Thyroid gland (tissue), 4 donors: ENCODE data around the gene C12orf42. TPM values are rescaled to one million over a fixed set of nuclear protein-coding genes. Genes with fewer than 3 reads are reported as not detected.

Source experiments
- DNase-seq, 2 donors: peaks; one replicate each; pipeline ENCODE4 v3.0.0-alpha.2; 2019
- H3K27ac ChIP-seq, 3 donors: fragments of 200-600 bp; sonication (generic); 1 replicate in 2 of 3; 2 replicates in 1 of 3; pipeline ENCODE4 v1.5.1; 2016 to 2019; ENCODE audit warnings: mild to moderate bottlenecking in 1 of 3, moderate library complexity in 1 of 3
- H3K27me3 ChIP-seq: fragments of 200-600 bp; sonication (generic); one replicate; pipeline ENCODE4 v1.5.1; 2019
- H3K36me3 ChIP-seq, 2 donors: fragments of 200-600 bp; sonication (generic); one replicate each; pipeline ENCODE4 v1.5.1; 2016 to 2019
- H3K4me1 ChIP-seq, 2 donors: fragments of 200-600 bp; sonication (generic); one replicate each; pipeline ENCODE4 v1.5.1; 2017 to 2019
- H3K4me3 ChIP-seq, 3 donors: fragments of 200-600 bp; sonication (generic); replicated peaks in 1 of 3; 1 replicate in 2 of 3; 2 replicates in 1 of 3; pipeline ENCODE4 v1.5.1; 2016; ENCODE audit warnings: mild to moderate bottlenecking in 1 of 3
- H3K9me3 ChIP-seq: fragments of 200-600 bp; sonication (generic); one replicate; pipeline ENCODE4 v1.5.1; 2017
- POLR2A ChIP-seq, 2 donors: fragments of 450-650 bp; IDR thresholded peaks; one replicate each; pipeline ENCODE4 v1.6.1; 2017; ENCODE audit warnings: antibody characterized with exemption in 2 of 2, mild to moderate bottlenecking in 2 of 2, moderate library complexity in 1 of 2
- WGBS, 2 donors: methylation state at CpG; one replicate each; pipeline ENCODE4 v1.1.5; 2017; 5-methylcytosine and 5-hydroxymethylcytosine counted together
- intact Hi-C: fragments of 100-400 bp; cut with DNase I; formaldehyde crosslinking; loops from one replicate; pipeline ENCODE4 v1.15.1; 2023
- total RNA-seq, 4 donors: library from RNA; depleted of rRNA; stranded (reverse); fragments of >200 nt; gene quantifications; one replicate each; pipeline ENCODE4 v1.2.3, GENCODE V29; 2016
- TF ChIP-seq, protein P1 (sequence below), 6 experiments: fragments of 200-600 bp in 3 of 6; fragments of 450-650 bp in 3 of 6; sonication (generic) in 3 of 6; IDR thresholded peaks; one replicate each; pipeline ENCODE4 v1.5.1; 2016 to 2019; ENCODE audit warnings: antibody characterized with exemption in 6 of 6, mild to moderate bottlenecking in 2 of 6, inconsistent platforms in 1 of 6, moderate library complexity in 1 of 6

The C12orf42 gene
- total RNA-seq, 4 donors from 2014 or later = not detected

DNA sequence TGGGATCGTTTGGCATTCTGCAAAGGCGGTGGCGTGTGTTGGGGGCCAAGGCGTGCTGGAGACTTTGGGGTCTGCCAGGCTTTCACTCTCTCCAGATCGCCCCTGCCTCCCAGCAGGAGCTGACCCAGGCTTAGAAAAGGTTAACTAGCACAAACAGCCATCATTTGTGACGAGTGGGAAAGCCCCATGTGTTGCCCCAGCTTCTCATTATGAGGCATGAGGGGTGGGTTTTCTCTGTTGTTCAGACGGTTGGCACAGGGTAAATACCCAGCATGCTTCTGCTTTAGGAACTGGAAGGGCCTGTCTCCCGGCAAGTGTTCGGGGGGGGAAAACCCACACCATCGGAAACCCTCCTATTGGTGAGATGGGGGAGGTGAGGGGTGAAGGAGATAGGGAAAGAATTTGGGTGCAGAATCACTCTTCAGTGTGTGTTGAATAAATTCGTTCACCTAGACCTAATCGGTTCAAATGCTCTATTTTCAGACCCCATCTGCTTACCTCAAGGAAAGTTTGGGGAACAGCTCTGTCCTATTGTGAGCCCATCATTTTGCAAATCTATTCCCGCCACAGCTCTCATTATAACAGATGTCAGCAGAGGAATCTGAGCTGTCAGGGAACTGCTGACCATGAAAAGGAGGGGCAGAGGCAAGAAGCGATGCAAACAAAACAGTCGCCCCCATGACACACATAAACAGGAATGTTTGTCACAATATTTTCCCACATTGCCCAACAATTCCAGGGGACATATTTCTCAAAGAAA, 34.7 kb upstream of the C12orf42 start:
- WGBS, 2 donors = 54% methylated on average over 15 of the region's 15 CpGs

DNA sequence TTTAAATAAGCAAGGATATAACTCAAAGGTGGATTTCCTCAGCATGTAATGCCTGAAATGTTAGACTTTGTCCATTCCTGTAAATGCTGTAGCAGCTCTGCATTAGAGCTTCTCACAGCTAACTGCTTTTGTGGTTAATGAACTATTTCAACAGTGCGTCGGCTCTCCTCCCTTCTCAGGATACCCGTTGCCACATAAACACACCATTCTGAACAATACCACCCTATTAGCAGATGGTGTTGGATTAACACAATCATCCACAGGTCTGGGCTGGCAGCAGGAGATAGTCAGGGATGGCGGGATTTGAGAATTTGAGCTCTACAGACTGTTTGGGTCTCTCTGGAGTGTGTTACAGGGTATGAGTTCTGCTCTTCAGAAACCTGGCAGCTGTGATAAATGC, 33.5 kb upstream of the C12orf42 start:
- H3K9me3 ChIP-seq = no peaks in the 10 kb centered on the region
- no peaks in the 10 kb centered on the region for H3K27me3 ChIP-seq
- TF ChIP-seq, protein P1, sequence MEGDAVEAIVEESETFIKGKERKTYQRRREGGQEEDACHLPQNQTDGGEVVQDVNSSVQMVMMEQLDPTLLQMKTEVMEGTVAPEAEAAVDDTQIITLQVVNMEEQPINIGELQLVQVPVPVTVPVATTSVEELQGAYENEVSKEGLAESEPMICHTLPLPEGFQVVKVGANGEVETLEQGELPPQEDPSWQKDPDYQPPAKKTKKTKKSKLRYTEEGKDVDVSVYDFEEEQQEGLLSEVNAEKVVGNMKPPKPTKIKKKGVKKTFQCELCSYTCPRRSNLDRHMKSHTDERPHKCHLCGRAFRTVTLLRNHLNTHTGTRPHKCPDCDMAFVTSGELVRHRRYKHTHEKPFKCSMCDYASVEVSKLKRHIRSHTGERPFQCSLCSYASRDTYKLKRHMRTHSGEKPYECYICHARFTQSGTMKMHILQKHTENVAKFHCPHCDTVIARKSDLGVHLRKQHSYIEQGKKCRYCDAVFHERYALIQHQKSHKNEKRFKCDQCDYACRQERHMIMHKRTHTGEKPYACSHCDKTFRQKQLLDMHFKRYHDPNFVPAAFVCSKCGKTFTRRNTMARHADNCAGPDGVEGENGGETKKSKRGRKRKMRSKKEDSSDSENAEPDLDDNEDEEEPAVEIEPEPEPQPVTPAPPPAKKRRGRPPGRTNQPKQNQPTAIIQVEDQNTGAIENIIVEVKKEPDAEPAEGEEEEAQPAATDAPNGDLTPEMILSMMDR (IDR thresholded peaks at IDR 0.05) = no peak
- TF ChIP-seq POLR2A (IDR thresholded peaks at IDR 0.05) = no peak
- H3K4me1 ChIP-seq = no peaks in the 10 kb centered on the region
- no peak overlapping the region for H3K4me3 ChIP-seq
- 49 to 63% methylated on average over 4 of the region's 4 CpGs for WGBS, 2 donors
- H3K36me3 ChIP-seq = no peaks in the 10 kb centered on the region
- DNase-seq = no peak
- no peak overlapping the region for H3K27ac ChIP-seq
- intact Hi-C loops = no loop called here

More for the DNA sequence above, 34.7 kb upstream of the C12orf42 start:
- H3K9me3 ChIP-seq = no peaks in the 10 kb centered on the region
- DNase-seq = no peak
- H3K4me3 ChIP-seq = no peak overlapping the region
- intact Hi-C loops = no loop called here
- no peaks in the 10 kb centered on the region for H3K36me3 ChIP-seq
- H3K27me3 ChIP-seq = no peaks in the 10 kb centered on the region
- H3K27ac ChIP-seq = no peak overlapping the region
- no peaks in the 10 kb centered on the region for H3K4me1 ChIP-seq
- TF ChIP-seq POLR2A (IDR thresholded peaks at IDR 0.05) = no peak
- TF ChIP-seq, protein P1 (IDR thresholded peaks at IDR 0.05) = no peak

DNA sequence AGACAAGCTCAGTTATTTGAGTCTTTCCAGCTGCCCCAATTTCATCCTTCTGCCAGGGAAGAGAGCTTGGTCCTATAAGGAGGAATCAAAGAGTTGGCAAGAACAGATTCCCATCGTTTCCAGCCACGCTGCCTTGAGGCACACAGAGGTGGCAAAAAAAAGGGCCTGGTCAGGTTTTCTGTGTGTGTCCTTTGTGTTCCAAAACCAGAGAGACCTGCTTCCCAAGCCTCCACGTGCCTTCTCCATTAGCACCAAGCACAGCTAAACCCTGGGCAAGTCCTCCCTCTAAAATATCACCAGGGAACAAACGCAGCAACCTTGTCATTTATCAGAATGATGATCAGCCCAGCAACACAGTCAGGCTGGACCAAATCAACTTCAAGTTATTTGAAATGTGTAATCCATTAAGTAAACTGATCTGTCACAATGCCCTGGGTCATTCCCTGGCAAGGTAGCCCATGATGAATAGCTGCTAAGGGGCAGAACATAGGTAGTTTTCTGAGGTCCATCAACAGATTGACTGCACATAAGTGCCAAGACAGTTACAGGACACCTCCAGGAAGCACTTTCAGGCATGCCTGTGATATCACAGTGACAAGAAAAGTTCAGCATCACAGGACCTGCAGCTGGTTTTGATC, 28.6 kb upstream of the C12orf42 start:
- 59 to 79% methylated on average over 4 of the region's 4 CpGs for WGBS, 2 donors
- no peak for DNase-seq
- H3K9me3 ChIP-seq = no peaks in the 10 kb centered on the region
- no peak overlapping the region for H3K27ac ChIP-seq
- no peak overlapping the region for H3K4me3 ChIP-seq
- no peak for TF ChIP-seq POLR2A (IDR thresholded peaks at IDR 0.05)
- TF ChIP-seq, protein P1 (IDR thresholded peaks at IDR 0.05) = no peak
- intact Hi-C loops = no loop called here
- H3K4me1 ChIP-seq = no peaks in the 10 kb centered on the region
- H3K27me3 ChIP-seq = no peaks in the 10 kb centered on the region
- no peaks in the 10 kb centered on the region for H3K36me3 ChIP-seq

DNA sequence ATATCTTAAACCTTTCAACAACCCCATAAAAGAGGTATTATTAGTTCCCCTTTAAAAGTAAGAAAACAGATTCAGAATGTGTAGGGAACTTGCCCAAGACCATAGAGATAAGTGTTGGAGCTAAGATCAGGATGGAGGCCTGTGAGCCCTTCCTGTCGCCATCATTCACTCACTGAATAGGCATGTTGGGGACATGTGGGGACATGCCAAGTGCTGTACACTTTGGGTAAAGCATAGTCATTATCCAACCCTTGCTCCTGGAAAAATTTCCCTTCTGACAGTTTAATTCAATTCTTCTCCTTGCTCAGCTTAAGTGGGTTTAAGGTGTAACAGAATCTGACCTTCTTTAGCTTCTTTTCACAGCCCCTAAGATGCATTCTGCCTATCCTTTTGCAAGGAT, 28.0 kb upstream of the C12orf42 start:
- Histone ChIP-seq H3K27ac (no peak overlapping the region), H3K9me3 (no peaks in the 10 kb centered on the region), H3K4me3 (no peak overlapping the region), H3K27me3 (no peaks in the 10 kb centered on the region), H3K36me3 (no peaks in the 10 kb centered on the region), H3K4me1 (no peaks in the 10 kb centered on the region)
- WGBS, 2 donors = 83 to 90% methylated on average over 1 of the region's 1 CpG
- no peak for DNase-seq
- intact Hi-C loops = no loop called here
- TF ChIP-seq POLR2A (IDR thresholded peaks at IDR 0.05) = no peak
- TF ChIP-seq, protein P1 (IDR thresholded peaks at IDR 0.05) = no peak

DNA sequence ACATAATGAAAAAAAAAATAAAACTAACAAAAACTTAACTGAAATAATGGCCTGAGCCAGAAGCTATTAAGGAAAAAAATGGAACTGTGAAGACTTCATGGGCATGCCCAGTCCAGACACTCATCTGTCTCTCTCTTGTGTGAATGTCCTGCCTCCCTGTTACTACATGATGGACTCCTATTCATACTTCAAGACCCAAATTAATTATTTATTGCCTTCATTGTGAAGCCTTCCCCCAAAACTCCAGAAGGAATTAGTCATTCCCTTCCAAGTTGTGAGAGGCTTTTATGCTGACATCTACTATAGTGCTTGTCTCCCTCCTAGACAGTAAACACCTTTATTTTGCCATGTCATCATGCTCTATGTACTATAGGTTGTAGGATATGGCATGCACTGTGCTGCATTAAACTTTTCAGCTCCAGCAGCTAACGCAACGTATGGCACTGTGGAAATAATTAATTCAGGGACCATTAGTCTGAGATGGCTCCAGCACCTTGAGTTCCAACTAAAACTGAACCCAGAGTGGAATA, 25.0 kb upstream of the C12orf42 start:
- Histone ChIP-seq H3K9me3 (no peaks in the 10 kb centered on the region), H3K4me3 (no peak overlapping the region), H3K27ac (no peak overlapping the region), H3K27me3 (no peaks in the 10 kb centered on the region), H3K36me3 (no peaks in the 10 kb centered on the region), H3K4me1 (no peaks in the 10 kb centered on the region)
- WGBS, 2 donors = 86 to 89% methylated on average over 2 of the region's 2 CpGs
- TF ChIP-seq POLR2A (IDR thresholded peaks at IDR 0.05) = no peak
- no peak for DNase-seq
- intact Hi-C loops = no loop called here
